GM12878 (cell line): Measurements from ENCODE around the gene PACS2. TPM values are rescaled to one million over a fixed set of nuclear protein-coding genes. Genes with fewer than 3 reads are reported as not detected.

ENCODE experiments used
- ATAC-seq: fragments of 200-7000 bp; cut with Tn5 transposase; 3 replicates; pipeline ENCODE4 v1.9.1; 2020; ENCODE audit warnings: mild to moderate bottlenecking, moderate library complexity
- BruUV-seq: library from RNA; stranded (reverse); fragments of 400-500 nt; replicated peaks from 2 replicates; lab custom pipeline; 2021; lab: Mats Ljungman, UMichigan
- CTCF ChIA-PET: fragments of 300-600 bp; sonication (Branson Sonifier 250); formaldehyde crosslinking; extraction: SDS; loops from one replicate; lab custom pipeline; 2021; ENCODE audit warnings: inconsistent platforms; lab: Yijun Ruan, JAX
- POLR2A ChIA-PET: fragments of 350-600 bp; formaldehyde crosslinking; extraction: SDS; loops from one replicate; lab custom pipeline; 2021; ENCODE audit warnings: inconsistent platforms; lab: Charles Lee
- RAD21 ChIA-PET: fragments of 300-600 bp; sonication (Branson Sonifier 250); formaldehyde crosslinking; loops from one replicate; lab custom pipeline; 2023; ENCODE audit warnings: antibody characterized with exemption; ENCODE audit not compliant: unreplicated experiment; lab: Charles Lee
- SMC1A ChIA-PET: fragments of 300-600 bp; sonication (Branson Sonifier 250); formaldehyde crosslinking; loops from one replicate; lab custom pipeline; 2023; ENCODE audit not compliant: unreplicated experiment, uncharacterized antibody; lab: Charles Lee
- DNase-seq: peaks from one replicate; pipeline ENCODE4 v3.0.0-alpha.2; 2011; ENCODE audit warnings: low read depth, low spot score
- FAIRE-seq: peaks from 3 replicates; lab custom pipeline; 2011; peaks lifted over from hg19 to GRCh38; lab: Jason Lieb, UNC
- H2AFZ ChIP-seq: 2 replicates; pipeline ENCODE4 v1.6.0; 2011; ENCODE audit warnings: low read depth, low read length, control low read depth; ENCODE audit not compliant: control insufficient read depth
- H3K27ac ChIP-seq: 2 replicates; pipeline ENCODE4 v1.5.1; 2011; ENCODE audit warnings: control low read depth; ENCODE audit not compliant: control insufficient read depth, insufficient read depth
- H3K27me3 ChIP-seq, 2 experiments: replicated peaks in 1 of 2; 2 replicates each; pipeline versions ENCODE4 v1.6.0 to v1.6.1; 2011; ENCODE audit warnings: low read length in 1 of 2; ENCODE audit not compliant: control insufficient read depth in 2 of 2, insufficient read depth in 2 of 2
- H3K36me3 ChIP-seq, 2 experiments: 2 replicates each; pipeline ENCODE4 v1.5.1; 2011; ENCODE audit warnings: low read length in 1 of 2; ENCODE audit not compliant: control insufficient read depth in 2 of 2, insufficient read depth in 2 of 2
- H3K4me1 ChIP-seq: 2 replicates; pipeline ENCODE4 v1.6.1; 2011; ENCODE audit warnings: mild to moderate bottlenecking, low read length, moderate library complexity, mixed read lengths; ENCODE audit not compliant: control insufficient read depth, insufficient read depth
- H3K4me2 ChIP-seq: 2 replicates; pipeline ENCODE4 v1.6.0; 2011; ENCODE audit warnings: control low read depth; ENCODE audit not compliant: control insufficient read depth, insufficient read depth
- H3K4me3 ChIP-seq: fragments of 200-600 bp; sonication (generic); 2 replicates; pipeline ENCODE4 v1.5.1; 2016
- H3K79me2 ChIP-seq: 2 replicates; pipeline ENCODE4 v1.6.0; 2011; ENCODE audit warnings: low read length; ENCODE audit not compliant: control insufficient read depth, insufficient read depth
- H3K9ac ChIP-seq: 2 replicates; pipeline ENCODE4 v1.8.0; 2011; ENCODE audit warnings: low read length, control low read depth, mixed read lengths; ENCODE audit not compliant: control insufficient read depth, insufficient read depth
- H3K9me3 ChIP-seq: replicated peaks from 3 replicates; pipeline ENCODE4 v1.5.1; 2011; ENCODE audit warnings: mild to moderate bottlenecking, low read length; ENCODE audit not compliant: control insufficient read depth, insufficient read depth
- H4K20me1 ChIP-seq: 2 replicates; pipeline ENCODE4 v1.6.0; 2011; ENCODE audit not compliant: control insufficient read depth, insufficient read depth
- EGR1 ChIP-seq, 2 experiments: IDR thresholded peaks; 1 replicate in 1 of 2; 2 replicates in 1 of 2; pipeline ENCODE4 v1.6.1; 2011 to 2012; ENCODE audit warnings: low read depth in 2 of 2, low read length in 2 of 2, borderline replicate concordance in 1 of 2, mild to moderate bottlenecking in 1 of 2, moderate library complexity in 1 of 2
- IKZF1 ChIP-seq: fragments of 450-650 bp; conservative IDR thresholded peaks from 2 replicates; pipeline ENCODE4 v1.6.1; 2017; ENCODE audit warnings: antibody characterized with exemption, mild to moderate bottlenecking
- RCOR1 ChIP-seq: conservative IDR thresholded peaks from 2 replicates; pipeline ENCODE4 v1.6.1; 2012; ENCODE audit warnings: low read depth, low read length, improper control_type of control experiment
- TAF1 ChIP-seq: IDR thresholded peaks from 2 replicates; pipeline ENCODE4 v1.6.1; 2011; ENCODE audit warnings: mild to moderate bottlenecking, low read depth, low read length, borderline replicate concordance
- WGBS: methylation state at CpG from one replicate; pipeline ENCODE4 v1.1.6; 2016; ENCODE audit warnings: low lambda C conversion rate; ENCODE audit not compliant: insufficient replicate concordance, insufficient coverage; ENCODE audit errors: missing lambda C conversion rate; 5-methylcytosine and 5-hydroxymethylcytosine counted together
- in situ Hi-C: fragments of 300-500 bp; cut with MboI; formaldehyde crosslinking; loops from 9 replicates; pipeline ENCODE4 v1.14.3; 2018; ENCODE audit warnings: mixed read lengths
- intact Hi-C: fragments of 100-400 bp; cut with micrococcal nuclease; formaldehyde crosslinking; loops from one replicate; pipeline ENCODE4 v1.14.2; 2022; ENCODE audit not compliant: unreplicated experiment
- polyA plus RNA-seq, 11 experiments: library from polyadenylated mRNA; depleted of rRNA in 4 of 11; unstranded in 6 of 11; stranded (reverse) in 5 of 11; fragments of >200 nt; fragmentation: Nextera tagmentation in 4 of 11; fragmentation: Illumina TruSeq in 1 of 11; extraction: Ambion mirVana in 4 of 11; extraction: Trizol in 1 of 11; gene quantifications; 1 replicate in 1 of 11; 2 replicates in 10 of 11; pipeline versions ENCODE4 v1.2.1 to v1.2.3, GENCODE V29; 2011 to 2016; ENCODE audit warnings: inconsistent platforms in 2 of 11, missing spikeins in 2 of 11, low read depth in 1 of 11
- total RNA-seq, 4 experiments: library from RNA; depleted of rRNA in 3 of 4; stranded (reverse); fragments of >200 nt in 3 of 4; fragmentation: Illumina TruSeq in 1 of 4; extraction: Trizol in 1 of 4; gene quantifications; 2 replicates each; pipeline versions ENCODE4 v1.2.1 to v1.2.3, GENCODE V29; 2013 to 2021
- TF ChIP-seq, protein P1 (sequence below): fragments of 450-650 bp; IDR thresholded peaks from 2 replicates; pipeline ENCODE4 v1.6.1; 2016; ENCODE audit warnings: mild to moderate bottlenecking, moderate library complexity, borderline replicate concordance

The PACS2 gene
- total and polyA plus RNA-seq, 10 of the 15 experiments (the other 5 are each of a cell fraction or from before 2014, with no cell fraction given) = 0.21 to 37.3 (median 9.4) TPM

DNA sequence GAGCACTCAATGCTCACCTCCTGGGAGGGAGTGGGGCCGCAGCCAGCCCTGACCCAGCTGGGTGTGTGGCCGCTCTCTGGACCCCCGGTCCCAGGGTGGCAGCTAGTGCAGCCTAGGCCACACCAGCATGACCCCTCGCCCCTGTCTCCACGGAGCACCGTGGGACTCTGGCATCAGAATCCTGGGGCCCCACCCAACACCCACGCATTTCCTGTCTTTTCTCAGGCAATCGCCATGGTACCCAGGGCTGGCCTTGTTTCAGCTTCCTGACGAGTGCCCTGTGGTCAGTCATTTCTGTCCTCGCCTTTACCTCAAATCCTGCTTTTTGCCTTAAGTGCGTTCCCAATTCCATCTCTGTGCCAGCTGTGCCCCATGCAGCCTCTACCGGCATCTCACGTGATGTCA lies 15.9 kb downstream of the PACS2 start:
- ChIA-PET CTCF (no interaction called here), RAD21 (no interaction called here), POLR2A (no interaction called here), SMC1A (no interaction called here)
- no peaks in the 10 kb centered on the region for H4K20me1 ChIP-seq
- H3K27me3 ChIP-seq = no peaks in the 10 kb centered on the region
- DNase-seq (no peak), FAIRE-seq (no peak), ATAC-seq (peak; percentile 43; the same call in 1 of the 3 replicates)
- H3K4me1 ChIP-seq = peaks cover 3% of the 10 kb centered on the region; the same call in 1 of the 2 replicates
- in situ Hi-C loops = no loop called here
- 0 out of 2 replicates have a peak, but pooled peaks have one; percentile 19 for TF ChIP-seq IKZF1
- no peak for TF ChIP-seq TAF1
- no peak for TF ChIP-seq RCOR1
- TF ChIP-seq, protein P1, sequence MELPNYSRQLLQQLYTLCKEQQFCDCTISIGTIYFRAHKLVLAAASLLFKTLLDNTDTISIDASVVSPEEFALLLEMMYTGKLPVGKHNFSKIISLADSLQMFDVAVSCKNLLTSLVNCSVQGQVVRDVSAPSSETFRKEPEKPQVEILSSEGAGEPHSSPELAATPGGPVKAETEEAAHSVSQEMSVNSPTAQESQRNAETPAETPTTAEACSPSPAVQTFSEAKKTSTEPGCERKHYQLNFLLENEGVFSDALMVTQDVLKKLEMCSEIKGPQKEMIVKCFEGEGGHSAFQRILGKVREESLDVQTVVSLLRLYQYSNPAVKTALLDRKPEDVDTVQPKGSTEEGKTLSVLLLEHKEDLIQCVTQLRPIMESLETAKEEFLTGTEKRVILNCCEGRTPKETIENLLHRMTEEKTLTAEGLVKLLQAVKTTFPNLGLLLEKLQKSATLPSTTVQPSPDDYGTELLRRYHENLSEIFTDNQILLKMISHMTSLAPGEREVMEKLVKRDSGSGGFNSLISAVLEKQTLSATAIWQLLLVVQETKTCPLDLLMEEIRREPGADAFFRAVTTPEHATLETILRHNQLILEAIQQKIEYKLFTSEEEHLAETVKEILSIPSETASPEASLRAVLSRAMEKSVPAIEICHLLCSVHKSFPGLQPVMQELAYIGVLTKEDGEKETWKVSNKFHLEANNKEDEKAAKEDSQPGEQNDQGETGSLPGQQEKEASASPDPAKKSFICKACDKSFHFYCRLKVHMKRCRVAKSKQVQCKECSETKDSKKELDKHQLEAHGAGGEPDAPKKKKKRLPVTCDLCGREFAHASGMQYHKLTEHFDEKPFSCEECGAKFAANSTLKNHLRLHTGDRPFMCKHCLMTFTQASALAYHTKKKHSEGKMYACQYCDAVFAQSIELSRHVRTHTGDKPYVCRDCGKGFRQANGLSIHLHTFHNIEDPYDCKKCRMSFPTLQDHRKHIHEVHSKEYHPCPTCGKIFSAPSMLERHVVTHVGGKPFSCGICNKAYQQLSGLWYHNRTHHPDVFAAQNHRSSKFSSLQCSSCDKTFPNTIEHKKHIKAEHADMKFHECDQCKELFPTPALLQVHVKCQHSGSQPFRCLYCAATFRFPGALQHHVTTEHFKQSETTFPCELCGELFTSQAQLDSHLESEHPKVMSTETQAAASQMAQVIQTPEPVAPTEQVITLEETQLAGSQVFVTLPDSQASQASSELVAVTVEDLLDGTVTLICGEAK = no peak
- TF ChIP-seq EGR1 (IDR thresholded peaks at IDR 0.05; ENCODE audit: borderline replicate concordance in 1 of 2, low read depth in 2 of 2, low read length in 2 of 2) = 0 out of 3 replicates have a peak, but pooled peaks of 1 of the 2 experiments have one; percentile 6
- H3K36me3 ChIP-seq = no peaks in the 10 kb centered on the region; a peak in 1 of 4 replicates
- H3K4me2 ChIP-seq = no peak overlapping the region
- H3K27ac ChIP-seq = no peak overlapping the region
- no peak overlapping the region for H3K4me3 ChIP-seq
- WGBS = 59% methylated on average over 13 of the region's 13 CpGs
- intact Hi-C loops = no loop called here
- H3K9me3 ChIP-seq = no peaks in the 10 kb centered on the region
- BruUV-seq = no TSS peak
- no peak overlapping the region for H2AFZ ChIP-seq
- no peak overlapping the region for H3K9ac ChIP-seq
- no peaks in the 10 kb centered on the region for H3K79me2 ChIP-seq
